Liver (tissue), 9 donors: ENCODE results near the gene EMILIN1. TPM values are rescaled to one million over a fixed set of nuclear protein-coding genes. Genes with fewer than 3 reads are reported as not detected.

Experiments
- DNase-seq: peaks from one replicate; pipeline ENCODE4 v3.0.0-alpha.2; 2017; ENCODE audit warnings: low spot score
- H3K27ac ChIP-seq, 2 donors: one replicate each; pipeline ENCODE4 v1.7.0; 2013; ENCODE audit warnings: inconsistent platforms in 2 of 2, low read length in 2 of 2, control low read depth in 1 of 2, low read depth in 1 of 2, mild to moderate bottlenecking in 1 of 2
- H3K27me3 ChIP-seq, 4 donors: one replicate each; pipeline versions ENCODE4 v1.6.1 to v1.7.0; 2013; ENCODE audit warnings: low read length in 3 of 4, inconsistent platforms in 1 of 4, mild to moderate bottlenecking in 1 of 4, moderate library complexity in 1 of 4; ENCODE audit not compliant: control insufficient read depth in 4 of 4, insufficient read depth in 4 of 4
- H3K36me3 ChIP-seq, 4 donors: one replicate each; pipeline versions ENCODE4 v1.6.1 to v1.7.0; 2013; ENCODE audit warnings: low read length in 3 of 4, mild to moderate bottlenecking in 3 of 4, low read depth in 1 of 4, moderate library complexity in 1 of 4; ENCODE audit not compliant: control insufficient read depth in 4 of 4, insufficient read depth in 3 of 4
- H3K4me1 ChIP-seq, 4 donors: one replicate each; pipeline versions ENCODE4 v1.6.1 to v1.7.0; 2013; ENCODE audit warnings: low read length in 3 of 4, mild to moderate bottlenecking in 3 of 4, moderate library complexity in 1 of 4; ENCODE audit not compliant: control insufficient read depth in 4 of 4, insufficient read depth in 4 of 4
- H3K4me3 ChIP-seq, 3 donors: one replicate each; pipeline versions ENCODE4 v1.6.1 to v1.7.0; 2013; ENCODE audit warnings: low read length in 3 of 3, control low read depth in 1 of 3, low read depth in 1 of 3, mild to moderate bottlenecking in 1 of 3
- H3K9ac ChIP-seq, 2 donors: one replicate each; pipeline ENCODE4 v1.7.0; 2013; ENCODE audit warnings: low read length in 2 of 2, mild to moderate bottlenecking in 2 of 2, moderate library complexity in 2 of 2, control low read depth in 1 of 2, low read depth in 1 of 2
- H3K9me3 ChIP-seq, 4 donors: one replicate each; pipeline versions ENCODE4 v1.6.1 to v1.7.0; 2013; ENCODE audit warnings: low read length in 3 of 4; ENCODE audit not compliant: control insufficient read depth in 4 of 4
- ATF3 ChIP-seq: IDR thresholded peaks from 2 replicates; pipeline ENCODE4 v1.6.1; 2016; ENCODE audit warnings: antibody characterized with exemption
- CTCF ChIP-seq: fragments of 150-350 bp; IDR thresholded peaks from 2 replicates; pipeline ENCODE4 v1.5.1; 2017; ENCODE audit warnings: improper control_type of control experiment, low read depth, low read length; ENCODE audit not compliant: missing input control
- EGR1 ChIP-seq, 2 donors: IDR thresholded peaks; 2 replicates each; pipeline ENCODE4 v1.6.1; 2016 to 2018; ENCODE audit warnings: antibody characterized with exemption in 2 of 2, low read depth in 2 of 2
- FOXA1 ChIP-seq: IDR thresholded peaks from 2 replicates; pipeline ENCODE4 v1.6.1; 2016; ENCODE audit warnings: antibody characterized with exemption
- FOXA2 ChIP-seq: IDR thresholded peaks from 2 replicates; pipeline ENCODE4 v1.6.1; 2016; ENCODE audit warnings: antibody characterized with exemption
- GABPA ChIP-seq, 2 donors: IDR thresholded peaks in 1 of 2; conservative IDR thresholded peaks in 1 of 2; 2 replicates each; pipeline ENCODE4 v1.6.1; 2016; ENCODE audit warnings: antibody characterized with exemption in 2 of 2, mild to moderate bottlenecking in 1 of 2, moderate library complexity in 1 of 2
- HNF4A ChIP-seq, 2 donors: conservative IDR thresholded peaks; 2 replicates each; pipeline ENCODE4 v1.6.1; 2016; ENCODE audit warnings: antibody characterized with exemption in 2 of 2, mild to moderate bottlenecking in 2 of 2
- HNF4G ChIP-seq: IDR thresholded peaks from 2 replicates; pipeline ENCODE4 v1.6.1; 2016; ENCODE audit warnings: antibody characterized with exemption
- JUND ChIP-seq, 2 donors: IDR thresholded peaks; 2 replicates each; pipeline ENCODE4 v1.6.1; 2016; ENCODE audit warnings: antibody characterized with exemption in 2 of 2
- MAX ChIP-seq: IDR thresholded peaks from 2 replicates; pipeline ENCODE4 v1.6.1; 2016; ENCODE audit warnings: antibody characterized with exemption
- NR2F2 ChIP-seq: IDR thresholded peaks from 2 replicates; pipeline ENCODE4 v1.6.1; 2016; ENCODE audit warnings: antibody characterized with exemption
- RAD21 ChIP-seq, 2 donors: IDR thresholded peaks; 2 replicates each; pipeline ENCODE4 v1.6.1; 2016; ENCODE audit warnings: antibody characterized with exemption in 2 of 2, mild to moderate bottlenecking in 2 of 2
- REST ChIP-seq: IDR thresholded peaks from 2 replicates; pipeline ENCODE4 v1.6.1; 2016; ENCODE audit warnings: antibody characterized with exemption, mild to moderate bottlenecking
- SP1 ChIP-seq: IDR thresholded peaks from 2 replicates; pipeline ENCODE4 v1.6.1; 2018; ENCODE audit warnings: antibody characterized with exemption, mild to moderate bottlenecking
- TAF1 ChIP-seq: conservative IDR thresholded peaks from 2 replicates; pipeline ENCODE4 v1.6.1; 2016; ENCODE audit warnings: antibody characterized with exemption, mild to moderate bottlenecking
- YY1 ChIP-seq: IDR thresholded peaks from 2 replicates; pipeline ENCODE4 v1.6.1; 2016; ENCODE audit warnings: antibody characterized with exemption, mild to moderate bottlenecking
- ZBTB33 ChIP-seq: IDR thresholded peaks from 2 replicates; pipeline ENCODE4 v1.6.1; 2016; ENCODE audit warnings: antibody characterized with exemption
- WGBS: extraction: QIAGEN DNeasy Blood & Tissue Kit; methylation state at CpG from one replicate; pipeline ENCODE4 v1.1.7; 2013; 5-methylcytosine and 5-hydroxymethylcytosine counted together
- polyA plus RNA-seq, 2 donors: library from polyadenylated mRNA; stranded (reverse) in 1 of 2; unstranded in 1 of 2; fragments of 200-250 nt in 1 of 2; fragments of >200 nt in 1 of 2; fragmentation: Nextera tagmentation in 1 of 2; extraction: Ambion mirVana in 1 of 2; gene quantifications; one replicate each; pipeline versions ENCODE4 v1.2.1 to v1.2.3, GENCODE V29; 2013 to 2015
- total RNA-seq, 2 donors: library from RNA; depleted of rRNA; stranded (reverse); fragments of >200 nt; gene quantifications; one replicate each; pipeline ENCODE4 v1.2.3, GENCODE V29; 2014
- donor health status: healthy.
- donor health status: healthy.
- donor health status: healthy.
- donor health status: healthy.
- donor health status: healthy.

EMILIN1 gene
- total and polyA plus RNA-seq, 4 donors: 3.4 to 26.1 (median 24.0) TPM

- peak overlapping the region in 1 of 2 donors; percentile 10 for H3K27ac ChIP-seq
- WGBS: 87% methylated on average over 8 of the region's 8 CpGs
Measured at GRCh38 chr2:27069961-27070618, 8.3 kb upstream of the EMILIN1 start.

More at GRCh38 chr2:27069961-27070618, 8.3 kb upstream of the EMILIN1 start:
- DNase-seq: no peak
- peak overlapping the region in 2 of 3 donors; percentile 84 to 93 for H3K4me3 ChIP-seq
- H3K36me3 ChIP-seq: peaks cover 0 to 15% (median 11%) of the 10 kb centered on the region in 4 donors
- peaks cover 9 to 35% (median 19%) of the 10 kb centered on the region in 4 donors for H3K4me1 ChIP-seq
- H3K27me3 ChIP-seq: no peaks in the 10 kb centered on the region
- TF ChIP-seq GABPA (IDR thresholded peaks at IDR 0.05 in 1 of 2, conservative IDR thresholded peaks at IDR 0.05 in 1 of 2) (no peak), MAX (no peak), FOXA2 (no peak), CTCF (no peak), SP1 (no peak), HNF4A (conservative IDR thresholded peaks at IDR 0.05) (no peak), ZBTB33 (no peak), YY1 (no peak), NR2F2 (no peak), TAF1 (no peak), RAD21 (IDR thresholded peaks at IDR 0.05) (no peak), ATF3 (no peak), REST (no peak), FOXA1 (no peak), JUND (IDR thresholded peaks at IDR 0.05) (no peak), HNF4G (no peak), EGR1 (IDR thresholded peaks at IDR 0.05; ENCODE audit: low read depth in 2 of 2) (no peak)
- H3K9me3 ChIP-seq: no peaks in the 10 kb centered on the region
- H3K9ac ChIP-seq: no peak overlapping the region
